ENCODE data around the gene HLF. TPM values are rescaled to one million over a fixed set of nuclear protein-coding genes. Genes with fewer than 3 reads are reported as not detected.

The HLF gene
- total RNA-seq, 1 donor from 2014 or later, result 0.69 TPM

GRCh38 chr17:55300479-55301290 is 35.9 kb downstream of the HLF start:
- no peak overlapping the region for H3K27ac Mint-ChIP-seq
- TF ChIP-seq CTCF (IDR thresholded peaks at IDR 0.05), result no peak
- CTCF ChIA-PET, result no interaction called here
- no peak overlapping the region for H3K4me3 Mint-ChIP-seq
- H3K36me3 Mint-ChIP-seq (ENCODE audit: low read depth), result no peaks in the 10 kb centered on the region
- POLR2A ChIA-PET, result no interaction called here
- ATAC-seq (ENCODE audit: low read depth) (no peak), DNase-seq (no peak)
- H3K27me3 Mint-ChIP-seq, result no peaks in the 10 kb centered on the region
- no peaks in the 10 kb centered on the region for H3K9me3 Mint-ChIP-seq
- intact Hi-C loops (cut with micrococcal nuclease), result no loop called here
- H3K4me1 Mint-ChIP-seq, result peaks cover 5% of the 10 kb centered on the region

GRCh38 chr17:55301521-55302406 is 37.0 kb downstream of the HLF start:
- intact Hi-C loops (cut with micrococcal nuclease), result no loop called here
- no peaks in the 10 kb centered on the region for H3K27me3 Mint-ChIP-seq

GRCh38 chr17:55302407-55302787 is 37.6 kb downstream of the HLF start:
- Mint-ChIP-seq H3K27me3 (no peaks in the 10 kb centered on the region), H3K9me3 (no peaks in the 10 kb centered on the region), H3K36me3 (ENCODE audit: low read depth) (no peaks in the 10 kb centered on the region), H3K4me1 (peaks cover 14% of the 10 kb centered on the region), H3K27ac (no peak overlapping the region), H3K4me3 (no peak overlapping the region)
- CTCF ChIA-PET, result no interaction called here
- ATAC-seq (ENCODE audit: low read depth), result no peak
- intact Hi-C loops (cut with micrococcal nuclease), result no loop called here
- no peak for TF ChIP-seq CTCF (IDR thresholded peaks at IDR 0.05)
- POLR2A ChIA-PET, result no interaction called here
- DNase-seq, result no peak

More at GRCh38 chr17:55301521-55302406, 37.0 kb downstream of the HLF start:
- ChIA-PET POLR2A (no interaction called here), CTCF (no interaction called here)
- no peaks in the 10 kb centered on the region for H3K36me3 Mint-ChIP-seq (ENCODE audit: low read depth)
- no peak for ATAC-seq (ENCODE audit: low read depth)
- no peaks in the 10 kb centered on the region for H3K9me3 Mint-ChIP-seq
- H3K4me1 Mint-ChIP-seq, result peaks cover 12% of the 10 kb centered on the region
- no peak for TF ChIP-seq CTCF (IDR thresholded peaks at IDR 0.05)
- H3K27ac Mint-ChIP-seq, result no peak overlapping the region
- no peak for DNase-seq
- H3K4me3 Mint-ChIP-seq, result no peak overlapping the region

DNA sequence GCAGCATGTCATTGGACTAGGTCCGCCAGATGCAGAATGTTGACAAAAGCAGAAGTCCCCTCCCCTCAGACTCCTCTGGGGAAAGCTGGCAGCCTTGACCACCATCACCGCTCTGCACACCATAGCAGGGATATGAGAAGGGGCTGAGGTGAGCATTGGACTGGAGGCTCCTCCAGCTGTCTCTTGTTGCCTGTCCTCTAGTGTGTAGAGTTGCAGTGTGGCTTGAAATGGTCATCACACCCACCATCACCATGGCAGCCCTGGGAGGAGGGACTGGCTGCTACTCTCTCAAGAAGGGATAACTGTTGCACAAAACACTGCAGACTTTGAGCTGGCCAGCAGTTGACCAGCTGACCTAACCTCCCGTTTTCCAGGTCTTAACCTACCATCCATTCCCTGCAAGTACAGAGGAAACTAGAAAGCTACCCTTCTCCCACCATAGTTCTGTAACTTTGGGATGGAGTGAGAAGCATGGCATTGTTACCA is 38.3 kb downstream of the HLF start:
- H3K36me3 Mint-ChIP-seq (ENCODE audit: low read depth), result no peaks in the 10 kb centered on the region
- ChIA-PET CTCF (interaction anchor here (0.8 kb wide), 1 partner anchor 8 kb away, joined by 3 read pairs; no protein-coding TSS in a partner anchor), POLR2A (no interaction called here)
- DNase-seq (no peak), ATAC-seq (ENCODE audit: low read depth) (no peak)
- H3K4me1 Mint-ChIP-seq, result peaks cover 14% of the 10 kb centered on the region
- TF ChIP-seq CTCF (IDR thresholded peaks at IDR 0.05), result no peak
- peaks cover 4% of the 10 kb centered on the region for H3K27me3 Mint-ChIP-seq
- H3K4me3 Mint-ChIP-seq, result no peak overlapping the region
- H3K27ac Mint-ChIP-seq, result no peak overlapping the region
- H3K9me3 Mint-ChIP-seq, result no peaks in the 10 kb centered on the region
- intact Hi-C loops (cut with micrococcal nuclease), result no loop called here

DNA sequence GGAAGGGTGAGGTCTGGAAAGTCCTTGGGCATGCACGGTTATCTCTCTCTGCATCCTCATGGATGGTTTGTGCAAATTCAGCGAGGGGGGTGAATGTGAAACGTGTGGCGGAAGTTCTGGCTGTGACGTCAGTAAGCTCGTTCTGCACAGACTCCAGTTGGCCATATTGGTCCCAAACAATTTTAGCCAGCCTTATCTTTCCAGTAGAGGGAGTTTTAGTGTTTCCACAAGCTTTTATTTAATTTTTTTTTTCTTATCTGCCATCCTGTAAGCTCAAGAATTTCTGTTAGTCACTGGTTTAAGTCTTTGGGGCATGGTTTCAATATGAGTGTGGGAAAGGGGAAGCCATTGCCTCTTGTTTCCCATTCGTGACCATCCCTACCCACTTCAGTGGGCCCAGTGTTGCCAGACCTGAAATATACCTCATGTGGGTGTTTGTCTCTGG is 39.0 kb downstream of the HLF start:
- TF ChIP-seq CTCF (IDR thresholded peaks at IDR 0.05), result no peak
- peaks cover 4% of the 10 kb centered on the region for H3K27me3 Mint-ChIP-seq
- no peak for DNase-seq
- no peak overlapping the region for H3K27ac Mint-ChIP-seq
- ChIA-PET POLR2A (no interaction called here), CTCF (interaction anchor here (0.8 kb wide), 1 partner anchor 9 kb away, joined by 3 read pairs; no protein-coding TSS in a partner anchor)
- peak; percentile 61 for ATAC-seq (ENCODE audit: low read depth)
- no peak overlapping the region for H3K4me3 Mint-ChIP-seq
- H3K9me3 Mint-ChIP-seq, result no peaks in the 10 kb centered on the region
- H3K4me1 Mint-ChIP-seq, result peaks cover 14% of the 10 kb centered on the region
- intact Hi-C loops (cut with micrococcal nuclease), result no loop called here
- H3K36me3 Mint-ChIP-seq (ENCODE audit: low read depth), result no peaks in the 10 kb centered on the region
